HG02840 (cell line): ENCODE results near the gene HOXA7.

Source experiments
- ATAC-seq: cut with Tn5 transposase; IDR thresholded peaks from one replicate; pipeline ENCODE4 v1.9.1; 2021; ENCODE audit warnings: mild to moderate bottlenecking, moderate library complexity, moderate number of reproducible peaks; ENCODE audit not compliant: unreplicated experiment, low FRiP score

HOXA7 gene

DNA sequence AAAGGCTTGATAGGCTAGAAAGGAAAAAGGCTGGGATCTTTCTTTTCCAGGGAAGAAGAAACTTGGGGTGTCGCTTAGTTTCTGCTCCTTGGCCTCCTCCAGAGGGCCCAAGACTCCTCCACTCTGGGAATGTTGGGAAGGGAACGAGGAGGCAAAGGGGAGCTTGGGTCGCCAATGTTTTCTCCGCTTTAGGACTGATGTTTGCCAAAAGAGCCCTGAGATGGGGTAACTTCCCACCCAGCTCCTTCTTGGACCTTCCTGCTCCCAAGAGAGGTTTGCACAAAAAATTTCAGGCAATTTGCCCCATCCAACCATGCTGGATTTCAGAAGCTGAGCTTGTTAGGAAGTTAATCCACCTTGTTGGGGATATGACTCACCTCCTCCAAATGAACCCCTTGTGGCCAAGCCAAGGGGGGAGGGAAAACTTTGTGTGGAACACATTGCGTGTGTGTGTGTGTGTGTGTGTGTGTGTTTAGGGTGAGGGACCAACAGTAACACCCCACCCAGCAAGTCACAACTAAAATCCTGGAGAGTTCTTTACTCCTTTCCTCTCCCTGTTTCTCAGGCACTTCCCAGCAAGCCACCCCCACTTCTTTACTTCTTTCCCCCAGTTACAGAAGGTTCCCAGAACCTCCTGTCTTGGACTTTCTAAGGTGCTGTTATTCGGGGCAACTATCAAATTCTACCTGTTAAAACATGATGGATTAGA is 45.3 kb downstream of the HOXA7 start:
- ATAC-seq = no peak

DNA sequence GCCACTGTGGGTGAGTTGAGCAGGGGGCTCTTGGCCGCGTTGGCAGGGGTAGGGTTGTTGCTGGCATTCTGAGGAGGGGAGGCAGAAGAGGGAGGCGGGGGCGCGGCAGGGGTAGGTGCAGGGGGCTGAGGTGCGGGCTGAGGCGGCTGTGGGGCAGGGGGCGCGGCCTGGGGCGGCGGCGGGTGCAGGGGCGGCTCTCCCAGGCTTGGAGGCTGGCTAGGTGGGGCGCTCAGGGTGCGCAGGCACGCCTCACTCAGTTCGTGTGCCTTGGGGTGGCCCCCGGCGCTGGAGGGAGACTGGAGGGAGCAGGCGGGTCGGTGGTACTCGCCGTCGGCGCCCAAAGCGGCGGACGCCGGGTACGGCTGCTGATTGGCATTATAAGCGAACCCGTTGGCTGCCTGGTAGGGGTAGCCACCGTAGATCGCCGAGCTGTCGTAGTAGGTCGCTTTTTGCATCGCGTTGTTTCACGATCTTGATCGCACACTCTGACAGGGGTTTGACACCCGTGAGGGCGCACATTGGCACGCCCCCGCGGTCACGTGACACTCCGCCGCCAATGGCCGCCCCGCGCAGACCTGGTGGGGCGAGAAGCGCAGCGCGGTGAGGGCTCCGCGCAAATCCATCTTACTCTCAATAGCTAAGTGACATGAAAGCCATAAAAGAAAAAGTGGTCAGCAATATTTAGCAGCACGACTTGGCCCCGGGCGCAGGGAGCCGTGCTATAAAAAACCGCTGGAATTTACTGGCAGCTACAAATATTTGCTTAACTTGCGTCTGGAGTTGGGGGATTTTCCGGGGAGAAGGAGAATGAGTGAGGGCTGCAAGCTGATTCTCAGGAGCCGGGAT is 46.1 kb downstream of the HOXA7 start:
- ATAC-seq = no peak

DNA sequence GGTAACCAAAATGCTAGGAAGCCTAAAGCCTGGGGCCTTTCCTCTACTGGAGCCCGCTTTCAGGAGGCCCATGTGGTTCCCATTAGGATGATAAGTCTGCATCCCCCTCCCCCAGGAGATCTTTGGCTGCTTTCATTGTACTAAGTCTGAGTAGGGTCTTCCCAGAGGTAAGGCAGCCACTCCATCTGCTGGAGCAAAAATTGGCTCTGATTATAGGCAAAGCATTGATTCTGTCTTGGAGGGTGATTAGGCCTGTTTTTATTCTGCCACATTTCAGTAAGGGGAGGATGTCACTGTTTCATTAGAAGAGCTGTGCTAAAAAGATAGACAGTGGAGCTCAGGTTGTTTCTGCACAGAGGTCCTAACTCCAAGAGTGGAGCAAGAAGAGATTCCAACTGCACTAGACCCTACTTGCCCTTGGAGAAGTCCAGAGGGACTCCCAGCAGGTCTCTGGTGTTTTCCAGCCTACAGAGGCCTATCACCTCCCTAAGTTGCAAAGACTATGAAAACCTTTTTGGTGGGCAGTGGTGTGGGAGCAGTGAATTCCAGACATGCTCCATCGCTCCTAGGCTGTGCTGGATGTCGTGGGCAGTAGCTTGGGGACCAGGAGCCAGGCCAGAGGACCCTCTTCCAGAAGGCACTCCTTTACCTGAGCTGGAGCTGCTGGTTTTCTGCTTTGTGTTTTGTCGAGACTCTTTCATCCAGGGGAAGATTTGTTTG is 46.8 kb downstream of the HOXA7 start:
- no peak for ATAC-seq

DNA sequence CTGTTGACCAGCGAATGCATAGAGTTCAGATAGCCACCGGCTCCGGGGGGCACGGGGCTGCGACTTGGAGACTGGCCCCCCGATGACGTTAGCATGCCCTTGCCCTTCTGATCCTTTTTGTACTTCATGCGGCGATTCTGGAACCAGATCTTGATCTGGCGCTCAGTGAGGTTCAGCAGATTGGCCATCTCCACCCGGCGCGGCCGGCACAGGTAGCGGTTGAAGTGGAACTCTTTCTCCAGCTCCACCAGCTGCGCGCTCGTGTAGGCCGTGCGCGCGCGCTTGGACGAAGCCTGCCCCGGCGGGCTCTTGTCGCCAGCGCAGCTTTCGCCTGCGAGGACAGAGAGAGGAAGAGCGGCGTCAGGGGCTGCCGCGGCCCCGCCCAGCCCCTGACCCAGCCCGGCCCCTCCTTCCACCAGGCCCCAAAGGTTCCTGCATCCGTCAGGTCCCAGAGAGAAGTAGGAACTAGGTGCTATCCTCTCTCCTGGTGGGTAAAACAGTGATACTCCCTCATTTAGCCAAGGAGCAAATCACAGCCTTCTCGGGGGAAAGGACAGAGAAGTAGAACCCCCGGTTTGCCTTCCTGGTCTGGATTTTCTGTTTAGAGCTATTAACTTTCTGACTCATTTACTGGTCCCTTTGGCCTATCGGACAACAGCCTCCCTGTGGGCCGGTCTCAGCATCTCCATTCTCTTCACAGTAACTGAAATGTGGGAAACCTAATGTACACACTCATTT is 47.9 kb downstream of the HOXA7 start:
- no peak for ATAC-seq

DNA sequence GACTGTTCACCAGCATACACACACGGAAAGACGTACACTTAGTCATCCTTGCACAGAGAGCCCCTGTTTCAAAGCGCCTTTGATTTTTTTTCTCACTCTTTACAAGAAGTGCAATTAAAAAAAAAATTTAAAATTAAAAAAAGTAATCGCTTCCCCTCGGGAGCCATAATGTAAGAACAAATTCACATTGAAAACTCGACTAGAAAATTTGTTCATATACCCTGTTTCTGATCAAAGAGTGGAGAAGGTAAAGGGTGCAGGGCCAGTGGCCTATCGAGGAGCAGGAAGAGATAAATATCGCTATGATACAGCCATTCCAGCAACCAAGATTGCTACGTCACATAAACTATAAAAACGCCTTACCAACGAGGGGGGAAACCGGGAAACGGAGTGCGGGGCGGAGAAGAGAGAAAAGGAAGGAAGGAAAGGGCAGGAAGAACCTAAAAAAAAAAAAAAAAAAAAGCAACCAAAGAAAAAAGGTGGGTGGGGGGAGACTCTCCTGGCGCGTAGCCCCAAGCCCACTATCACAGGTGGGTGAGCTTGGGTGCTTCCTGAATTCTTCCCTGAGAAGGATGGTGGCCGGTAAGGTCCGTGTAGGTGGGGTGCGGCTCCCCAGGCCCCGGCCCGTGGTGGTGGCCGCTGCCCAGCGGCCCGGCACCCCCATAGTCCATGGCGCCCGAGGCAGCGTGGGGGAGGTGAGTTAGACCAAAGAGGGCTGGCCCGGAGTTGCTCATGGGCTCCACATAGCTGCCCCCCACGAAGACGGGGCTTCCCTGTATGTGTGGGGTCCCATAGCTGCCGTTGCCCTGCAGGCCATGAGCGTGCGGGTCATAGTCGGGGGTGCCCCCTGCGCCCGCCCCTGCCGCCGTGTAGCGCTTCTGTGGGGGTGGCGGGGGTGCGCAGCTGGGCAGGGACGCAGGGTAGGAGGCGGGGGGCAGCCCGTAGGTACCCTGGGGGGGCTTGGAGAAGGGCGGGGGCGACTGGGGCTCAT is 48.8 kb downstream of the HOXA7 start:
- no peak for ATAC-seq

DNA sequence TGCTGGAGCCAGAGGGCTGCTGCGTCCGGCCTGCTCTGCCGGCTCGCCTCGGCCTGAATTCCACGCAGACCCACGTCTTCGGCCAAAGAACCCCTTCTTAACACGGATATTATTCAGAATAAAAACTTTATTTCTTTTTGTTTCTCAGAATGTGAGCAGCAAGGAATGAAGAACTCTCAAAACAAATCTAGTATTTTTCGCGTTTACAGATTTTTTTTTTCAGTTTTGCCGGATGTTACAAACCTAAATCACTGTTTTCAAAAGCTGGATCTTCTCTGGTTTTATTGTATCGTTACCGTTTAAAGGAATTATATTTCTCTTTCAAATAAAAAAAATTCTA is 49.6 kb downstream of the HOXA7 start:
- no peak for ATAC-seq

DNA sequence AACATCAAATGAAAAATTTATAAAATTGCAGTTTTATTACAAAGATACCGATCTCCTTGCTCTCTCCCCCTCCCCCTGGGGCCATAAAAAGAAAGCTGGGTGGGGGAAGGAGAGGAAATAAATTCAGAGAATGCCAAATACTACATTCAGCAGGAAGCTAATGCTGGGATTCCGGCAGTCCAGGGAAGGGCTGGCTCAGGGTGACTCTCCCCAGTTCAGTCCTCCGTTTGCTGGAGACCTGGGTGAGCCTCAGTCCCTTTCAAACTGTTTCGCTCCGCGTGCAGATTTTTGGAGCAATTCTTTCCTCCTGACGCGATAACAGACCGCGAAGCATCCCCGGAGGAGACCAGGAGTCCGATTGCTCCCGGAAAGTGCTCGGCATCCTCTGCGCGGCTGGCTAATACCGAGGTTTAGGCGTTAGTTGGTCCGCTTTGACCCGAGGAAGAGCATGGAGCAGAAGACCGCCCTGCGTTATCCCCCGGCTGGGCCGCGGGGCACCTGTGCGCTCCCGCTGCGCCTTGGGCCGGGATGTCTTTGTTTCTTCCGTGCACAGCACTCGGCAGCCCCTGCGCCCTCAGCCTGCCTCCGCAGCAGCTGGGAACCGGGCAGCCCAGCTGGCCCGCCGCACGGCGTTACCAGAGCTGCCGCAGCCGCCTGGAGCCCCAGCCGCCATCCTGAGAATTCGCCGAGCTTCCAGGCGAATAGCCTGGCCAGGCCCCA is 50.1 kb downstream of the HOXA7 start:
- ATAC-seq = no peak

DNA sequence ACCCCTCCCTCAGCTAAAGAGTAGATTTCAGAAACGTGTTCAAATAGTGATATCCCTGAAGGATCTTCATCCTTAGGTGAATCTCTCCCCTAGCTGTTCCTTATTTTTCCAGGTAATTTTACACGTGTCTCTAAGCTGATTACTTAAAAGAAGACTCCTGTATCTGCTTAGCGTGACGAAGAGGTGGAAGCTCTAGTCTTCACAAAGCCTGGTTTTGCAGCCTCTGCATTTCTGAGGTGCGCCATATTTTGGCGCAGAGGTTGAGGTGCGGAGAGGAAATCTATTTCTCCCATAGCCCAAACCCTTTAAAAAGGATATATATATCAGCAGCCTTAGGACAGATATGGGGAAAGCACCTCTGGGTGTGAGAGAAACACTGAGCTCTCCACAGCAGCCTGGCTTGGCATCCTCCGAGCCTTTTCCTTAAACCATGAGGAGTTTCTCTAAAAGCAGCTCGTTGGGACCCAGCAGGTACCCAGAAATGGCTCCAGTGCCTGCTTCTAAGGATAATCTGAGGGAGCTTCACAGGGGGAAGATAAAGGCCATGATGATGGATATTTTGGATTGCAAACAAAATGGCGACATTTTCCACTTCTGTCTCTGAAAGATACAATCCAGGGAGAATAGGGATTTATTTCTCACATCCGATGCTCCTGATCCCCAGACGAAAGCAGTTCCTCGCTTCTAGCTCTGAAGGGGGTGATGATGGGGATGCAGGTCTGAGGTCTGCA is 51.0 kb downstream of the HOXA7 start:
- ATAC-seq = no peak

DNA sequence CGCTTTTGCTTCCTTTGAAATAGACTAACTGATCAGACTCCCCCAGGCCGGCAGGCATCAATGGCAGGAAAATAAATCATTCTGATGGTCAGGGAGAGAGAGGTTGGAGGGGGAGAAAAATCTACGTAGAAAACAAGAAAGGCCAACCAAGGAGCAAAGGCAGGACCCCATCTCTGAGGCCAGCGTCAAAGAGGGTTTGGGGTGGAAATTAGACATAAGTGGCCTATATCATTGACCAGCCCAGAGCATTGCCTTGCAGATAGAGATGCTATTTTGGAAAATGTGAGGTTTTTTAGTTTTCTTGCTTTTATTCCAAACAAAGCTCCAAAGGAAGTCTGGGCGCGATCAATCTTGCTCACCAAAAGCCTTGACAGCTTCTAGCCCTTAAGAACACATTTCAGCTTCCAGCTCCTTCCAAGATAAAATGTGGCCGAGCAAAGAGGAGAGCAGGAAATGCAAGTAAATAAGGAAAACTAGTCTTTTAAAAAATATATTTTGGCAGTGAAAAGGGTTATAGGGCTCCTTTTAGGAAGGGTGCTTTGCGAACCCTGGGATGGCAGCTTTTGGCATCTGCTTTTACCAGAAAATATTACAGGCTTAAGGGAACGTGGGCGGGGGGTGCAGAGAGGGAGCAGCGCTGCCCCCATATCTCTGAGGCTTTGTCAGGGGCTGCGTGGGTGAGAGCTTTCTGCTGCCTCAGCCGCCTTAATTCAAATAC is 52.0 kb downstream of the HOXA7 start:
- ATAC-seq = no peak
